ENCODE results near the gene AP5S1. TPM values are rescaled to one million over a fixed set of nuclear protein-coding genes. Genes with fewer than 3 reads are reported as not detected.

Gene AP5S1
- total RNA-seq, 1 experiment from 2014 or later = 3.9 TPM

DNA sequence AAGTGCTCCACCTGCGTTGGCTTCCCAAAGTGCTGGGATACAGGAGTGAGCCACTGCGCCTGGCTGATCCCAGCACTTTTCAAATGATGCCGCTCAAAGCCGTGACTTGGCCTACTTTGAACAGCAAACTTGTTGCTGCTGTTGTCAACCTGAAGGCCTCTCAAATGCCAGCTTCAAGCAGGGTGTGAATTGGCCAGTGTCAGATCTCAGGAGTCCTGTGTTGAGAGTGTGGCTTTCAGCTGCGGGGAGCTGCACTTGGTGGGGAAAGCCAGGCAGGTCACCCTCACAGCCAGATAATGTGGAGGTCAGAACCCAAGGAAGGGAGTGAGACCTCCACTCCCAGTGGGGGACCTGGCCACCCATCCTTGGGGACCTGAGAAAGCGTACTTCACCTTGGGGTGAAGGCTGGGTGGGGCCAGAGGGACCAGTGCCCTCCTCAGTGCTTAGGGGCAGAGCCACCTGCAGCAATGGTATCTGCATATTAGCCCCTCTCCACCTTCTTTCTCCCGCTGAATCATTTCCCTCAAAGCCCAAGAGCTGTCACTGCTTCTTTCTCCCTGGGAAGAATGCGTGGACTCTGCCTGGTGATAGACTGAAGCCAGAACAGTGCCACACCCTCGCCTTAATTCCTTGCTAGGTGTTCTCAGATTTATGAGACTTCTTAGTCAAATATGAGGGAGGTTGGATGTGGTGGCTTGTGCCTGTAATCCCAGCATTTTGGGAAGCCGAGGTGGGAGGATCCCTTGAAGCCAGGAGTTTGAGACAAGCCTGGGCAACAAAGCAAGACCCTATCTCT is 49.7 kb downstream of the AP5S1 start:
- no peak for DNase-seq
- Histone ChIP-seq H3K27ac (ENCODE audit: insufficient read length, low read depth, low read length) (no peak overlapping the region), H3K27me3 (ENCODE audit: insufficient read depth, low read length) (no peaks in the 10 kb centered on the region), H3K9me3 (ENCODE audit: control insufficient read depth, low read depth, low read length) (no peaks in the 10 kb centered on the region), H2BK12ac (ENCODE audit: insufficient read length, low read depth, low read length) (no peak overlapping the region), H4K91ac (ENCODE audit: insufficient read length, low read depth, low read length) (no peak overlapping the region), H3K23me2 (ENCODE audit: insufficient read length, low read depth, low read length, poor library complexity, severe bottlenecking) (no peaks in the 10 kb centered on the region), H2BK20ac (ENCODE audit: low read depth, low read length, poor library complexity, severe bottlenecking) (no peak overlapping the region), H3T11ph (ENCODE audit: low read length) (no peak overlapping the region), H4K8ac (replicated peaks; ENCODE audit: insufficient read length, low read depth, low read length) (no peak overlapping the region), H4K5ac (ENCODE audit: insufficient read length, low read depth, low read length) (no peak overlapping the region), H2BK120ac (ENCODE audit: low read depth, low read length, poor library complexity, severe bottlenecking) (no peak overlapping the region), H3K14ac (ENCODE audit: insufficient read depth, low read length) (no peak overlapping the region; the same call in 1 of the 2 replicates), H3K9ac (ENCODE audit: extremely low read depth, insufficient read length, low read length) (no peak overlapping the region), H3K56ac (ENCODE audit: insufficient read length, low read depth, low read length) (no peak overlapping the region), H2AFZ (ENCODE audit: low read length) (no peak overlapping the region), H3K4me1 (ENCODE audit: insufficient read depth, low read length) (no peaks in the 10 kb centered on the region), H3K4me2 (ENCODE audit: insufficient read depth, insufficient read length, low read length) (no peak overlapping the region), H4K20me1 (ENCODE audit: control insufficient read depth, insufficient read depth, insufficient read length) (no peaks in the 10 kb centered on the region), H2BK15ac (ENCODE audit: low read depth, low read length) (no peak overlapping the region), H3K4ac (ENCODE audit: low read depth, low read length) (no peak overlapping the region), H3K23ac (ENCODE audit: insufficient read length, low read depth, low read length) (no peak overlapping the region), H3K18ac (ENCODE audit: insufficient read length, low read depth, low read length) (no peak overlapping the region), H3K79me1 (ENCODE audit: insufficient read depth, low read depth, low read length, poor library complexity, severe bottlenecking) (no peaks in the 10 kb centered on the region), H3K79me2 (ENCODE audit: insufficient read depth, low read length) (no peaks in the 10 kb centered on the region), H2BK5ac (ENCODE audit: insufficient read length, low read length) (no peak overlapping the region), H2AK5ac (ENCODE audit: insufficient read length, low read length) (no peak overlapping the region)
- TF ChIP-seq, protein P1, sequence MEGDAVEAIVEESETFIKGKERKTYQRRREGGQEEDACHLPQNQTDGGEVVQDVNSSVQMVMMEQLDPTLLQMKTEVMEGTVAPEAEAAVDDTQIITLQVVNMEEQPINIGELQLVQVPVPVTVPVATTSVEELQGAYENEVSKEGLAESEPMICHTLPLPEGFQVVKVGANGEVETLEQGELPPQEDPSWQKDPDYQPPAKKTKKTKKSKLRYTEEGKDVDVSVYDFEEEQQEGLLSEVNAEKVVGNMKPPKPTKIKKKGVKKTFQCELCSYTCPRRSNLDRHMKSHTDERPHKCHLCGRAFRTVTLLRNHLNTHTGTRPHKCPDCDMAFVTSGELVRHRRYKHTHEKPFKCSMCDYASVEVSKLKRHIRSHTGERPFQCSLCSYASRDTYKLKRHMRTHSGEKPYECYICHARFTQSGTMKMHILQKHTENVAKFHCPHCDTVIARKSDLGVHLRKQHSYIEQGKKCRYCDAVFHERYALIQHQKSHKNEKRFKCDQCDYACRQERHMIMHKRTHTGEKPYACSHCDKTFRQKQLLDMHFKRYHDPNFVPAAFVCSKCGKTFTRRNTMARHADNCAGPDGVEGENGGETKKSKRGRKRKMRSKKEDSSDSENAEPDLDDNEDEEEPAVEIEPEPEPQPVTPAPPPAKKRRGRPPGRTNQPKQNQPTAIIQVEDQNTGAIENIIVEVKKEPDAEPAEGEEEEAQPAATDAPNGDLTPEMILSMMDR (conservative IDR thresholded peaks at IDR 0.05) = no peak
- no peaks in the 10 kb centered on the region; a peak in 1 of 5 replicates for H3K9me3 Mint-ChIP-seq
- H3K4me3 Mint-ChIP-seq = no peak overlapping the region
- no peaks in the 10 kb centered on the region for H3K27me3 Mint-ChIP-seq (ENCODE audit: low read depth)
- H3K4me1 Mint-ChIP-seq = no peaks in the 10 kb centered on the region
- H3K36me3 Mint-ChIP-seq (ENCODE audit: insufficient read depth in 1 of 3, low read depth in 3 of 3) = peaks cover 8 to 33% (median 20%) of the 10 kb centered on the region in 3 experiments; a peak in 6 of 7 replicates
- H3K27ac Mint-ChIP-seq = no peak overlapping the region; a peak in 1 of 7 replicates
- WGBS (ENCODE audit: extremely low coverage, insufficient read length, low lambda C conversion rate) = no CpG with 5 or more reads among the region's 10 CpGs
